Mucosa of descending colon (tissue), 3 donors: ENCODE data around the gene CALHM2. TPM values are rescaled to one million over a fixed set of nuclear protein-coding genes. Genes with fewer than 3 reads are reported as not detected.

Experiments
- ATAC-seq: fragments of 200-7000 bp; cut with Tn5 transposase; one replicate; pipeline ENCODE4 v1.9.1; 2020; ENCODE audit warnings: mild to moderate bottlenecking, moderate library complexity
- DNase-seq, 3 donors: peaks; one replicate each; pipeline ENCODE4 v3.0.0-alpha.2; 2020
- H3K36me3 ChIP-seq: fragments of 200-600 bp; one replicate; pipeline ENCODE4 v1.8.0; 2021; ENCODE audit warnings: low read depth, mild to moderate bottlenecking
- H3K4me1 ChIP-seq: fragments of 200-600 bp; one replicate; pipeline ENCODE4 v1.8.0; 2021; ENCODE audit warnings: low read depth, mild to moderate bottlenecking
- H3K4me3 ChIP-seq: fragments of 200-600 bp; one replicate; pipeline ENCODE4 v1.8.0; 2021; ENCODE audit warnings: mild to moderate bottlenecking
- H3K9me3 ChIP-seq: fragments of 200-600 bp; one replicate; pipeline ENCODE4 v1.8.0; 2021; ENCODE audit warnings: mild to moderate bottlenecking
- intact Hi-C, 2 donors: fragments of 100-400 bp; cut with DNase I in 1 of 2; cut with micrococcal nuclease in 1 of 2; formaldehyde crosslinking; loops; one replicate each; pipeline versions ENCODE4 v1.11.0 to v1.11.1; 2022; cut with DNase I, micrococcal nuclease
- total RNA-seq, 3 donors: library from RNA; stranded (reverse); fragmentation: NEBNext Ultra II Directional in 2 of 3; extraction: Animal tissue kit (Norgen Biotek cat#: 25700) in 2 of 3; gene quantifications; one replicate each; pipeline versions ENCODE4 v1.2.1 to v1.2.4, GENCODE V29; 2021 to 2023
- TF ChIP-seq, protein P1 (sequence below): fragments of 200-600 bp; IDR thresholded peaks from one replicate; pipeline ENCODE4 v1.8.0; 2022; ENCODE audit warnings: antibody characterized with exemption, mild to moderate bottlenecking
- donor health status: DM: no; HTN: no; CAD: no; lungs with moderate emphysema.
- donor health status: DM: no; HTN: no; CAD: no.
- donor health status: DM: no; HTN: yes; CAD: no.

The CALHM2 gene
- total RNA-seq, 3 donors from 2014 or later = 5.8 to 16.8 (median 12.3) TPM

DNA sequence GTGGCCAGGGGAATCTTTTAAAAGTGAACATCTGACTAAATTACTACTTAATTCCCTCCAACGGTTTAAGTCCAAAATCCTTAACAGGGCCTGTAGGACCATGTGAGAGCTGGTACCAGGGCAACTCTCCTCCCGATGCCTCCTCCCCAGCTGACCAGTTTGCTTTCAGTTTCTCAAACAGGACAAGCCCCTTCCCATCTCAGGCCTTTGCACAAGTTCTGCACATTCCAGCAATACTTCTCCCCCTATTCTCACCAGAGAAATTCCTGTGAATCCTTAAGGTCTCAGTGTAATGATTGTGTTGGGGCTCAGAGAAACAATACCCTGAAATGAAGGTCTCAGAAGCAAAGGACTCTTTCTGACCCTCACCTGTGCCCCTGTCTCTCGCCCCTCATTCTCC is 14.6 kb upstream of the CALHM2 start:
- TF ChIP-seq, protein P1, sequence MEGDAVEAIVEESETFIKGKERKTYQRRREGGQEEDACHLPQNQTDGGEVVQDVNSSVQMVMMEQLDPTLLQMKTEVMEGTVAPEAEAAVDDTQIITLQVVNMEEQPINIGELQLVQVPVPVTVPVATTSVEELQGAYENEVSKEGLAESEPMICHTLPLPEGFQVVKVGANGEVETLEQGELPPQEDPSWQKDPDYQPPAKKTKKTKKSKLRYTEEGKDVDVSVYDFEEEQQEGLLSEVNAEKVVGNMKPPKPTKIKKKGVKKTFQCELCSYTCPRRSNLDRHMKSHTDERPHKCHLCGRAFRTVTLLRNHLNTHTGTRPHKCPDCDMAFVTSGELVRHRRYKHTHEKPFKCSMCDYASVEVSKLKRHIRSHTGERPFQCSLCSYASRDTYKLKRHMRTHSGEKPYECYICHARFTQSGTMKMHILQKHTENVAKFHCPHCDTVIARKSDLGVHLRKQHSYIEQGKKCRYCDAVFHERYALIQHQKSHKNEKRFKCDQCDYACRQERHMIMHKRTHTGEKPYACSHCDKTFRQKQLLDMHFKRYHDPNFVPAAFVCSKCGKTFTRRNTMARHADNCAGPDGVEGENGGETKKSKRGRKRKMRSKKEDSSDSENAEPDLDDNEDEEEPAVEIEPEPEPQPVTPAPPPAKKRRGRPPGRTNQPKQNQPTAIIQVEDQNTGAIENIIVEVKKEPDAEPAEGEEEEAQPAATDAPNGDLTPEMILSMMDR = no peak
- intact Hi-C loops = no loop called here
- Histone ChIP-seq H3K9me3 (no peaks in the 10 kb centered on the region), H3K4me1 (no peaks in the 10 kb centered on the region), H3K36me3 (no peaks in the 10 kb centered on the region), H3K4me3 (no peak overlapping the region)
- DNase-seq = no peak
- ATAC-seq = no peak

- TF ChIP-seq, protein P1 = no peak
- no peak overlapping the region for H3K4me3 ChIP-seq
- intact Hi-C loops = no loop called here
- DNase-seq (no peak), ATAC-seq (no peak)
- no peaks in the 10 kb centered on the region for H3K4me1 ChIP-seq
- H3K36me3 ChIP-seq = no peaks in the 10 kb centered on the region
- no peaks in the 10 kb centered on the region for H3K9me3 ChIP-seq
Observed at GRCh38 chr10:103465411-103466179, 13.4 kb upstream of the CALHM2 start.

DNA sequence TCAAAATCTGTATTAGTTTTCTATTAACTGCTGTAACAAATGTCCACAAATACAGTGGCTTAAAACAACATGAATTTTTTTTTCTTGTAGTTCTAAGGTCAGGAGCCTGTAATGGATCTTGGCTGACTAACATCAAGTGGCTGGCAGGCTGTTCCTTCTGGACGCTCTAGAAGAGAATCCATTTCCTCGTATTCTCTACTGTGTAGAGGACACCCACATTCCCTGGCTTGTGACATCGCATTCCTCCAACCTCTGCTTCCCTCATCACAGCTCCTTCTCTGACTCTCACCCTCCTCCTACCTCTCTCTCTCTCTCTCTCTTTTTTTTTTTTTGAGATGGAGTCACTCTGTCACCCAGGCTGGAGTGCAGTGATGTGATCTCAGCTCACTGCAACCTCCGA is 11.3 kb upstream of the CALHM2 start:
- no peaks in the 10 kb centered on the region for H3K4me1 ChIP-seq
- intact Hi-C loops = no loop called here
- no peak for DNase-seq
- no peaks in the 10 kb centered on the region for H3K36me3 ChIP-seq
- ATAC-seq = no peak
- H3K4me3 ChIP-seq = no peak overlapping the region
- H3K9me3 ChIP-seq = no peaks in the 10 kb centered on the region
- TF ChIP-seq, protein P1 = no peak

- intact Hi-C loops = no loop called here
- no peak for ATAC-seq
- Histone ChIP-seq H3K4me3 (no peak overlapping the region), H3K4me1 (no peaks in the 10 kb centered on the region), H3K9me3 (no peaks in the 10 kb centered on the region), H3K36me3 (no peaks in the 10 kb centered on the region)
- TF ChIP-seq, protein P1 = no peak
- DNase-seq = no peak
Observed at GRCh38 chr10:103459615-103460014, 7.4 kb upstream of the CALHM2 start.

- intact Hi-C loops = no loop called here
- TF ChIP-seq, protein P1 = no peak
- peak; percentile 58 for ATAC-seq
- H3K4me3 ChIP-seq = no peak within 1 kb of the TSS
- DNase-seq = no peak
- H3K9me3 ChIP-seq = no peaks in the 10 kb centered on the region
- H3K36me3 ChIP-seq = no peaks in the 10 kb centered on the region
- H3K4me1 ChIP-seq = no peaks in the 10 kb centered on the region
Observed at GRCh38 chr10:103458720-103459119, 6.5 kb upstream of the CALHM2 start, which contains the start of gene CALHM1. Gene CALHM1, minus strand, starts transcription at chr10:103458900. Its CDS starts 149 bp downstream, at chr10:103458751.
